HepG2 (cell line): Measurements from ENCODE around the gene COA1. TPM values are rescaled to one million over a fixed set of nuclear protein-coding genes. Genes with fewer than 3 reads are reported as not detected.
A peak's percentile ranks its signal among the peaks of the same experiment; 100 is the strongest.

Experiments used
- AGO1 ChIP-seq: fragments of 200-400 bp; formaldehyde crosslinking; IDR thresholded peaks from 2 replicates; pipeline ENCODE4 v1.6.1; 2017; ENCODE audit warnings: mild to moderate bottlenecking, low read depth, low read length, moderate library complexity; ENCODE audit not compliant: poor library complexity, severe bottlenecking
- BORCS8-MEF2B ChIP-seq: sonication (generic); formaldehyde crosslinking; IDR thresholded peaks from 2 replicates; pipeline ENCODE4 v1.8.0; 2022; ENCODE audit warnings: mild to moderate bottlenecking, missing genetic modification reagents
- MAZ ChIP-seq, 2 experiments: sonication (generic) in 1 of 2; formaldehyde crosslinking in 1 of 2; IDR thresholded peaks; 2 replicates each; pipeline versions ENCODE4 v1.5.0 to v1.6.1; 2012 to 2020; ENCODE audit warnings: low read depth in 2 of 2, mild to moderate bottlenecking in 2 of 2, borderline replicate concordance in 1 of 2, improper control_type of control experiment in 1 of 2, low read length in 1 of 2, missing genetic modification reagents in 1 of 2, moderate library complexity in 1 of 2
- MLXIP ChIP-seq: sonication (generic); formaldehyde crosslinking; IDR thresholded peaks from 2 replicates; pipeline ENCODE4 v1.9.0; 2021; ENCODE audit warnings: missing genetic modification reagents, borderline replicate concordance
- NFKB2 ChIP-seq: sonication (generic); formaldehyde crosslinking; IDR thresholded peaks from 2 replicates; pipeline ENCODE4 v1.4.0; 2020; ENCODE audit warnings: missing genetic modification reagents, borderline replicate concordance
- ZNF101 ChIP-seq: sonication (generic); formaldehyde crosslinking; IDR thresholded peaks from 2 replicates; pipeline ENCODE4 v1.4.0; 2020; ENCODE audit warnings: mild to moderate bottlenecking, low read depth, missing genetic modification reagents, borderline replicate concordance
- ZNF329 ChIP-seq: sonication (generic); formaldehyde crosslinking; IDR thresholded peaks from 2 replicates; pipeline ENCODE4 v1.9.0; 2021; ENCODE audit warnings: low read depth, mild to moderate bottlenecking, missing genetic modification reagents
- ZNF850 ChIP-seq: sonication (generic); formaldehyde crosslinking; conservative IDR thresholded peaks from 2 replicates; pipeline ENCODE4 v1.9.0; 2021; ENCODE audit warnings: mild to moderate bottlenecking, missing genetic modification reagents
- polyA plus RNA-seq, 8 experiments: library from polyadenylated mRNA; depleted of rRNA in 3 of 8; stranded (reverse) in 7 of 8; unstranded in 1 of 8; fragments of >200 nt; fragmentation: Illumina TruSeq in 4 of 8; extraction: Trizol in 4 of 8; gene quantifications; 2 replicates each; pipeline versions ENCODE4 v1.2.1 to v1.2.3, GENCODE V29; 2011 to 2016; ENCODE audit warnings: low read depth in 4 of 8, missing spikeins in 1 of 8, mixed read lengths in 1 of 8; ENCODE audit not compliant: insufficient read depth in 1 of 8
- total RNA-seq, 5 experiments: library from RNA; depleted of rRNA; stranded (reverse); fragments of >200 nt; fragmentation: Illumina TruSeq; extraction: Trizol; gene quantifications; 2 replicates each; pipeline ENCODE4 v1.2.3, GENCODE V29; 2016; ENCODE audit warnings: low read depth in 1 of 5
- TF ChIP-seq, protein P1 (sequence below): sonication (generic); formaldehyde crosslinking; IDR thresholded peaks from 2 replicates; pipeline ENCODE4 v1.5.1; 2020; ENCODE audit warnings: mild to moderate bottlenecking, missing genetic modification reagents, borderline replicate concordance
- TF ChIP-seq, protein P2 (sequence below), 2 experiments: IDR thresholded peaks; 2 replicates each; pipeline ENCODE4 v1.6.1; 2011 to 2012; ENCODE audit warnings: low read length in 2 of 2, borderline replicate concordance in 1 of 2, low read depth in 1 of 2, mild to moderate bottlenecking in 1 of 2, moderate library complexity in 1 of 2

The COA1 gene
- total and polyA plus RNA-seq, 2 of the 13 experiments (the other 11 are each of a cell fraction or from before 2014, with no cell fraction given): 33.2 to 65.7 TPM

- TF ChIP-seq, protein P1, sequence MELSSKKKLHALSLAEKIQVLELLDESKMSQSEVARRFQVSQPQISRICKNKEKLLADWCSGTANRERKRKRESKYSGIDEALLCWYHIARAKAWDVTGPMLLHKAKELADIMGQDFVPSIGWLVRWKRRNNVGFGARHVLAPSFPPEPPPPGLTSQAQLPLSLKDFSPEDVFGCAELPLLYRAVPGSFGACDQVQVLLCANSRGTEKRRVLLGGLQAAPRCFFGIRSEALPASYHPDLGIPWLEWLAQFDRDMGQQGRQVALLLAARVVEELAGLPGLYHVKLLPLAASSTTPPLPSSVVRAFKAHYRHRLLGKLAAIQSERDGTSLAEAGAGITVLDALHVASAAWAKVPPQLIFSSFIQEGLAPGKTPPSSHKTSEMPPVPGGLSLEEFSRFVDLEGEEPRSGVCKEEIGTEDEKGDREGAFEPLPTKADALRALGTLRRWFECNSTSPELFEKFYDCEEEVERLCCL (CRISPR knock-in tag): no peak
- TF ChIP-seq NFKB2 (peak; percentile 63; the same call in 1 of the 2 replicates), ZNF101 (no peak; the same call in 1 of the 2 replicates), BORCS8-MEF2B (CRISPR knock-in tag) (no peak), ZNF850 (CRISPR knock-in tag) (0 out of 2 replicates have a peak, but pooled peaks have one; percentile 13), AGO1 (no peak), ZNF329 (no peak), MAZ (IDR thresholded peaks at IDR 0.05; ENCODE audit: borderline replicate concordance, low read depth, low read length) (no peak), MAZ (CRISPR knock-in tag; IDR thresholded peaks at IDR 0.05; ENCODE audit: low read depth) (peak; percentile 80), MLXIP (CRISPR knock-in tag) (no peak)
- TF ChIP-seq, protein P2, sequence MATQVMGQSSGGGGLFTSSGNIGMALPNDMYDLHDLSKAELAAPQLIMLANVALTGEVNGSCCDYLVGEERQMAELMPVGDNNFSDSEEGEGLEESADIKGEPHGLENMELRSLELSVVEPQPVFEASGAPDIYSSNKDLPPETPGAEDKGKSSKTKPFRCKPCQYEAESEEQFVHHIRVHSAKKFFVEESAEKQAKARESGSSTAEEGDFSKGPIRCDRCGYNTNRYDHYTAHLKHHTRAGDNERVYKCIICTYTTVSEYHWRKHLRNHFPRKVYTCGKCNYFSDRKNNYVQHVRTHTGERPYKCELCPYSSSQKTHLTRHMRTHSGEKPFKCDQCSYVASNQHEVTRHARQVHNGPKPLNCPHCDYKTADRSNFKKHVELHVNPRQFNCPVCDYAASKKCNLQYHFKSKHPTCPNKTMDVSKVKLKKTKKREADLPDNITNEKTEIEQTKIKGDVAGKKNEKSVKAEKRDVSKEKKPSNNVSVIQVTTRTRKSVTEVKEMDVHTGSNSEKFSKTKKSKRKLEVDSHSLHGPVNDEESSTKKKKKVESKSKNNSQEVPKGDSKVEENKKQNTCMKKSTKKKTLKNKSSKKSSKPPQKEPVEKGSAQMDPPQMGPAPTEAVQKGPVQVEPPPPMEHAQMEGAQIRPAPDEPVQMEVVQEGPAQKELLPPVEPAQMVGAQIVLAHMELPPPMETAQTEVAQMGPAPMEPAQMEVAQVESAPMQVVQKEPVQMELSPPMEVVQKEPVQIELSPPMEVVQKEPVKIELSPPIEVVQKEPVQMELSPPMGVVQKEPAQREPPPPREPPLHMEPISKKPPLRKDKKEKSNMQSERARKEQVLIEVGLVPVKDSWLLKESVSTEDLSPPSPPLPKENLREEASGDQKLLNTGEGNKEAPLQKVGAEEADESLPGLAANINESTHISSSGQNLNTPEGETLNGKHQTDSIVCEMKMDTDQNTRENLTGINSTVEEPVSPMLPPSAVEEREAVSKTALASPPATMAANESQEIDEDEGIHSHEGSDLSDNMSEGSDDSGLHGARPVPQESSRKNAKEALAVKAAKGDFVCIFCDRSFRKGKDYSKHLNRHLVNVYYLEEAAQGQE (IDR thresholded peaks at IDR 0.05; ENCODE audit: borderline replicate concordance in 1 of 2, low read depth in 1 of 2, low read length in 2 of 2): no peak
Observed at GRCh38 chr7:43758029-43758821, 28.9 kb upstream of the COA1 start, which contains the start of gene BLVRA (continued).
